Mucosa of stomach (tissue), 1 donor: ENCODE data around the gene ADAP2.
A peak's percentile ranks its signal among the peaks of the same experiment; 100 is the strongest.
"Not testable (repeated sequence)": the region's sequence is repeated elsewhere in the genome, so short reads cannot be mapped to it uniquely, and the experiment has no call there.

ENCODE experiments used
- H3K27me3 ChIP-seq: one replicate; pipeline ENCODE4 v1.7.0; 2013; ENCODE audit warnings: mild to moderate bottlenecking, low read length; ENCODE audit not compliant: control insufficient read depth, insufficient read depth
- H3K36me3 ChIP-seq: one replicate; pipeline ENCODE4 v1.7.0; 2013; ENCODE audit warnings: low read length; ENCODE audit not compliant: control insufficient read depth, insufficient read depth
- H3K4me1 ChIP-seq: one replicate; pipeline ENCODE4 v1.7.0; 2013; ENCODE audit warnings: mild to moderate bottlenecking, low read length; ENCODE audit not compliant: control insufficient read depth, insufficient read depth
- H3K4me3 ChIP-seq: one replicate; pipeline ENCODE4 v1.7.0; 2013; ENCODE audit warnings: low read length
- H3K9ac ChIP-seq: one replicate; pipeline ENCODE4 v1.7.0; 2013; ENCODE audit warnings: mild to moderate bottlenecking, low read length, moderate library complexity
- H3K9me3 ChIP-seq: one replicate; pipeline ENCODE4 v1.7.0; 2013; ENCODE audit warnings: mild to moderate bottlenecking, low read length, moderate library complexity; ENCODE audit not compliant: control insufficient read depth
- donor health status: Pancreatic carcinoma.

Gene ADAP2

DNA sequence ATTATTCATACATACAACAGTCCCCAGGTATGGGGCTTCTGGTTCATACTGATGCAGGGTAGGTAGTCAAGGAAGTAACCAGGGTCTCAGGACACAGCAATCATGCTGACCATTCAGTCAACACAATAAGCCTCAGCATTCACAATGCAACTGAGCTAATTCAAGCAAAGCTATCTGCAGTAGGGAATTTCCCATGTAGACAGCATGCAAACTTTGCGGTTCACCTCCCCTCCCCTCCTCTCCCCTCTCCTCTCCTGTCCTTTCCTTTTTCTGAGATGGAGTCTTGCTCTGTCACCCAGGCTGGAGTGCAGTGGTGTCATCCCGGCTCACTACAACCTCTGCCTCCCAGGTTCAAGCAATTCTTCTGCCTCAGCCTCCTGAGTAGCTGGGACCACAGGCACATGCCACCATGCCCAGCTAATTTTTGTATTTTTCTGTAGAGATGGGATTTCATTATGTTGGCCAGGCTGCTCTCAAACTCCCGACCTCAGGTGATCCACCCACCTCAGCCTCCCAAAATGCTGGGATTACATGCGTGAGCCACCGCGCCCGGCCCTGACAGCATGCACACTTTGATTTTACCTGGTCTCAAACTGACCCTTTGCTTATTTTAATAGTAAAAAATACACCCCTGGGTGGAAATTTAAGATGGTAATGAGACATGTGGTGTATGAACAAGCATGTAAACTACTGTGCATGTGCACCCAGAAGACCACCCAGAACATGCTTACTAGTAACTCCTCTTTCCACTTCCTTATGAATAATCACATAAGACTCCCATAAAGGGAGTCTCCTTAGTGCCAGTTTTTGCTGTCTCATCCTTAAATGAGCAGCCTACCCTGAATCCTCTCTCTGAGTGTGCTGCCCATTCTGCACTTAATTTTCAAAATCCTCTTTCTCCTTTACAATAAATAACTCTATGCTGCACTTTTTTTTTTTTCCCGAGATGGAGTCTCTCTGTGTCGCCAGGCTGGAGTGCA lies 39.8 kb downstream of the ADAP2 start:
- Histone ChIP-seq H3K4me3 (no peak overlapping the region), H3K27me3 (no peaks in the 10 kb centered on the region), H3K36me3 (no peaks in the 10 kb centered on the region), H3K4me1 (no peaks in the 10 kb centered on the region), H3K9me3 (no peaks in the 10 kb centered on the region), H3K9ac (no peak overlapping the region)

DNA sequence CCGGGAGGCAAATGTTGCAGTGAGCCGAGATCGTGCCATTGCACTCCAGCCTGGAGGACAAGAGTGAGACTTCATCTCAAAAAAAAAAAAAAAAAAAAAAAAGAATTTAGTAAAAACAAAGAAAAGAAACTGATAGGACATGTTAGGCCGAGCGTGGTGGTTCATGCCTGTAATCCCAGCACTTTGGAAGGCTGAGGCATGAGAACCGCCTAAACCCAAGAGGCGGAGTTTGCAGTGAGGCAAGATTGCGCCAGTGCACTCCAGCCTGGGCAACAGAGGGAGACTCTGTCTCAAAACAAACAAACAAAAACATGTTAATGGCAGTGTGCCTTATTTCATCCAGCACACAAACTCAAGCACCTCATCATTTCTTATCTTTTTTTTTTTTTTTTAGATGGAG lies 42.6 kb downstream of the ADAP2 start:
- not testable (repeated sequence) for H3K9ac ChIP-seq, H3K4me1 ChIP-seq, H3K4me3 ChIP-seq, H3K27me3 ChIP-seq, H3K9me3 ChIP-seq, H3K36me3 ChIP-seq

DNA sequence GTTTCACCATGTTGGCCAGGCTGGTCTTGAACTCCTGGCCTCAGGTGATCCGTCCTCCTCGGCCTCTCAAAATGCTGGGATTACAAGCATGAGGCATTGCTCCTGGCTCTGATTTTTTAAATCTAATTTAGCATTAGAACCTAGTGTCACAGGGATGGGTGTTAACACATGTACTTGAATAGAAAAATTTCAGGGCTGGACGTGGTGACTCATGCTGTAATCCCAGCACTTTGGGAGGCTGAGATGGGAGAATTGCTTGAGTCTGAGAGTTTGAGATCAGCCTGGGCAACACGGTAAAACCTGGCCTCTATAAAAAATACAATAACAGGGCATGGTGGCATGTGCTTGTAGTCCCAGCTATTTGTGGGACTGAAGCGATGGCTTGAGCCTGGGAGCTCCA lies 43.1 kb downstream of the ADAP2 start:
- no peaks in the 10 kb centered on the region for H3K27me3 ChIP-seq
- H3K36me3 ChIP-seq = no peaks in the 10 kb centered on the region
- H3K9ac ChIP-seq = no peak overlapping the region
- no peak overlapping the region for H3K4me3 ChIP-seq
- H3K4me1 ChIP-seq = peaks cover under 1% of the 10 kb centered on the region
- H3K9me3 ChIP-seq = no peaks in the 10 kb centered on the region

DNA sequence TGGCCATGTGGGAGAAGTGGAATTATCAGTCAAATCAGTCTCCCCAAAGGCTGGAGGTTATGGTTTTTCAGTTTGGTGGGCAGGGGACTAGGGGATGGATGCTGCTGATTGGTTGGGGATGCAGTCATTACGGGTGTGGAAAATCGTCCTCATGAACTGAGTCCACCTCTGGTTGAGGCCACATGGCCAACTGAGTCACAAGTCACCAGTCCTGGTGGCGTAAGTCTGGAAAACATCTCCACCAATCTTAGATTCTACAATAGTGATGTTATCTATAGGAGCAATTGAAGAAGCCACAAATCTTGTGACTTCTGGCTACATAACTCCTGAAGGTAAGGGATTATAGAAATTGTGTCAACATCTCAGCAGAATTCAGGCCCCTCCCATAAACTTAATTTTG lies 43.9 kb downstream of the ADAP2 start:
- Histone ChIP-seq H3K9ac (no peak overlapping the region), H3K4me1 (peaks cover 4% of the 10 kb centered on the region), H3K4me3 (no peak overlapping the region), H3K36me3 (no peaks in the 10 kb centered on the region), H3K27me3 (no peaks in the 10 kb centered on the region), H3K9me3 (no peaks in the 10 kb centered on the region)

DNA sequence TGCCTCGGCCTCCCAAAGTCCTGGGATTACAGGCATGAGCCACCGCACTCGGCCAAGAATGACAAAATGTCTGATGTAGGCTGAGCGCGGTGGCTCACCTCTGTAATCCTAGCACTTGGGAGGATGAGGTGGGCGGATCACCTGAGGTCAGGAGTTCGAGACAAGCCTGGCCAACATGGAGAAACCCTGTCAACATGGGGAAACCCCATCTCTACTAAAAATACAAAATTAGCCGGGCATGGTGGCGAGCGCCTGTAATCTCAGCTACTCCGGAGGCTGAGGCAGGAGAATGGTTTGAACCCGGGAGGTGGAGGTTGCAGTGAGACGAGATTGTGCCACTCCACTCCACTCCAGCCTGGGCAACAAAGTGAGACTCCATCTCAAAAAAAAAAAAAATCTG lies 46.2 kb downstream of the ADAP2 start:
- not testable (repeated sequence) for H3K4me3 ChIP-seq, H3K9me3 ChIP-seq, H3K9ac ChIP-seq, H3K36me3 ChIP-seq, H3K27me3 ChIP-seq
- H3K4me1 ChIP-seq = peaks cover 15% of the 10 kb centered on the region

DNA sequence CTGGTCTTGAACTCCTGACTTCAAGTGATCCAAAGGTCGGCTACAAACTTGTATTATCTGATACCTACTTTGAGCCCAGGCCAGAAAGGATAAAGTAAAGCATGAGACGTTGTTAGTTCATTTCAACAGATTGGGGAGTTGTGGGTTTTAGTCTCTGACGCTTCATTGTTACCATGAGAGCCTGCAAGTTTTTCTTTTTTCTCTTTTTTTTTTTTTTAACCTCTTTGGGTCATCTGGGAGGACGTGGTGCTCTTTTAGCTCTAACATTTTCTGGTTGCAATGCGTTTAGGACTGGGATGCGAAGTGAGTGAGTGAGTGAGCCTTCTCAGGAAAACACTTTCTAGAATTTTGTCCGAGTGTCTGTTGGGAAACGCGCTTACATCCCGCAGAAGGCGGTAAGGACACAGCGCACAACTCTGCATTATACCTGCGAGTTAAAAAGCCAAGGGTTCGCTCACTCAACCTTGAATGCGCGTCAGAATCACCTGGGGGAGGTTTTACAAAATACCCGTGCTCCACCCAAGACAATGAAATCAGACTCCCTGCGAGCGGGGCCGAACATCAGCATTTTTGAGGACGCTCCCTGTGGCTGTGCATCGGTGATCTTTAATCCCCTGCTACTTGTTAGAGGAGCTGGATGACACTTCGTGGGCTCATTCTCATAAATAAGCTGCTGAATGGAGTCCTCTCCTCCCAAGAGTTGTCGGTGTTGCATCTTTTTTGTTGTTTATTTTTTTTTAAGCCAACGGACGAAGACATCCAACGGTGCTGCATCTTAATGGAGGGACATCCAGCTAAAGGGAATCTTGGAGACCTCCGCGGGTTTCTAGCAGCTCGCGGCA lies 48.5 kb downstream of the ADAP2 start:
- Histone ChIP-seq H3K36me3 (no peaks in the 10 kb centered on the region), H3K9ac (peak overlapping the region; percentile 86), H3K9me3 (no peaks in the 10 kb centered on the region), H3K27me3 (no peaks in the 10 kb centered on the region), H3K4me3 (peak overlapping the region; percentile 87), H3K4me1 (peaks cover 15% of the 10 kb centered on the region)

DNA sequence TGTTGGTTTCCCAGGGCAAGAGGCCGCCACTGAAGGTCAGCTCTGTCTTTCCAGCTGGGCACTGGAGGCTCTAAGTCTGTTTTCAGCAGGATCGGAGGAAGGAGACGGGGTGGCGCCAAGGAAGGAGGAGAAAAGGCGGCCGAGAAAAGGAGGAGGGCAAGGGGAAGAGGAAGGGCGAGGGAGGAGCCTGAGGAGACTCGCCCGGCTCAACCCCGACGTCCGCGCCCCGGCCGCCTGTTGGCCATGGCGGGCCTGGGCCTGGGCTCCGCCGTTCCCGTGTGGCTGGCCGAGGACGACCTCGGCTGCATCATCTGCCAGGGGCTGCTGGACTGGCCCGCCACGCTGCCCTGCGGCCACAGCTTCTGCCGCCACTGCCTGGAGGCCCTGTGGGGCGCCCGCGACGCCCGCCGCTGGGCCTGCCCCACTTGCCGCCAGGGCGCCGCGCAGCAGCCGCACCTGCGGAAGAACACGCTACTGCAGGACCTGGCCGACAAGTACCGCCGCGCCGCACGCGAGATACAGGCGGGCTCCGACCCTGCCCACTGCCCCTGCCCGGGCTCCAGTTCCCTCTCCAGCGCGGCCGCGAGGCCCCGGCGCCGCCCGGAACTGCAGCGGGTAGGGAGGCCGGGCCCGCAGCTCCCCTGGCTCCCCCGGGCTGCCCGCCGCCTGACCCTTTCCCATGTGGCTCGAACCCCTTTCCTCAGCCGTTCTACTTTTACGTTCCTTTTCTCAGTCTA lies 49.3 kb downstream of the ADAP2 start, which contains the start of gene RNF135:
TSS of gene RNF135 (plus strand) at position 209 of the 737 bp plus-strand sequence. CDS start at position 244, 35 bp downstream.
- Histone ChIP-seq H3K9ac (peak within 1 kb of the TSS; percentile 86), H3K27me3 (no peaks in the 10 kb centered on the region), H3K36me3 (no peaks in the 10 kb centered on the region), H3K4me3 (peak within 1 kb of the TSS; percentile 87), H3K4me1 (peaks cover 15% of the 10 kb centered on the region), H3K9me3 (no peaks in the 10 kb centered on the region)

DNA sequence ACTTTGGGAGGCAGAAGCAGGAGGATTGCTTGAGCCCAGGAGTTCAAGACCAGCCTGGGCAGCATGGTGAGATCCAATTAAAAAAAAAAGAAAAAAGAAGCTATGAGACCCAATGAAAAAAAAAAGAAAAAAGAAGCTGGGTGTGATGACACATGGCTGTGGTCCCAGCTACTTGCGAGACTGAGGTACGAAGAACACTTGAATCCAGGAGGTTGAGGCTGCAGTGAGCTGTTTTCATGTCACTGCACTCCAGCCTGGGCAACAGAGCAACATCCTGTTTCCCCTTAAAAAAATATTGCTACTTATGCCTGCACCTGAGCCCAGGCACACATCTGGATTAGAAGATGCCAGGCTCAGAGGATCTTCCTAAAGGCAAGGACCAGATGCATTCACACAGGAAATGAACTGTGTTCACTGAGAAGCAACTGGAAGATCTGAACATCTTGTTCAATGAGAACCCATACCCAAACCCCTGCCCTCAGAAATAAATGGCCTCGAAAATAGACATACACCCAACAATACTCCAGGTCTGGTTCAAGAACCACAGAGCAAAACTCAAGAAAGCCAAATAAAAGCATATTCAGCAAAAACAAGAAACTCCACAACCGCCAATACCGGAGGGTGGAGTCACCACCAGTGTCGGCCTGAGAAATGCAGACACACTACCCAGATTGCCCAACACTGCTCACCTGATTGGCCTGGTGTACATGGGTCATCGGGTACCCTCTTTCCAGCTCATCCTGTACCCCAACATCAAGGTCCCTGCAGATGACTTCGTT lies 53.5 kb downstream of the ADAP2 start:
- no peaks in the 10 kb centered on the region for H3K9me3 ChIP-seq
- H3K36me3 ChIP-seq = no peaks in the 10 kb centered on the region
- no peak overlapping the region for H3K9ac ChIP-seq
- H3K27me3 ChIP-seq = no peaks in the 10 kb centered on the region
- peaks cover 12% of the 10 kb centered on the region for H3K4me1 ChIP-seq
- no peak overlapping the region for H3K4me3 ChIP-seq

DNA sequence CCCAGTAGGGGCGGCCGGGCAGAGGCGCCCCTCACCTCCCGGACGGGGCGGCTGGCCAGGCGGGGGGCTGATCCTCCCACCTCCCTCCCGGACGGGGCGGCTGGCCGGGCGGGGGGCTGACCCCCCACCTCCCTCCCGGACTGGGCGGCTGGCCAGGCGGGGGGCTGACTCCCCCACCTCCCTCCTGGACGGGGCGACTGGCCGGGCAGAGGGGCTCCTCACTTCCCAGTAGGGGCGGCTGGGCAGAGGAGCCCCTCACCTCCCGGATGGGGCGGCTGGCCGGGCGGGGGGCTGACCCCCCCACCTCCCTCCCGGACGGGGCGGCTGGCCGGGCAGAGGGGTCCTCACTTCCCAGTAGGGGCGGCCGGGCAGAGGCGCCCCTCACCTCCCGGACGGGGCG lies 58.2 kb downstream of the ADAP2 start:
- not testable (repeated sequence) for H3K9me3 ChIP-seq, H3K4me1 ChIP-seq, H3K4me3 ChIP-seq, H3K9ac ChIP-seq, H3K27me3 ChIP-seq, H3K36me3 ChIP-seq

DNA sequence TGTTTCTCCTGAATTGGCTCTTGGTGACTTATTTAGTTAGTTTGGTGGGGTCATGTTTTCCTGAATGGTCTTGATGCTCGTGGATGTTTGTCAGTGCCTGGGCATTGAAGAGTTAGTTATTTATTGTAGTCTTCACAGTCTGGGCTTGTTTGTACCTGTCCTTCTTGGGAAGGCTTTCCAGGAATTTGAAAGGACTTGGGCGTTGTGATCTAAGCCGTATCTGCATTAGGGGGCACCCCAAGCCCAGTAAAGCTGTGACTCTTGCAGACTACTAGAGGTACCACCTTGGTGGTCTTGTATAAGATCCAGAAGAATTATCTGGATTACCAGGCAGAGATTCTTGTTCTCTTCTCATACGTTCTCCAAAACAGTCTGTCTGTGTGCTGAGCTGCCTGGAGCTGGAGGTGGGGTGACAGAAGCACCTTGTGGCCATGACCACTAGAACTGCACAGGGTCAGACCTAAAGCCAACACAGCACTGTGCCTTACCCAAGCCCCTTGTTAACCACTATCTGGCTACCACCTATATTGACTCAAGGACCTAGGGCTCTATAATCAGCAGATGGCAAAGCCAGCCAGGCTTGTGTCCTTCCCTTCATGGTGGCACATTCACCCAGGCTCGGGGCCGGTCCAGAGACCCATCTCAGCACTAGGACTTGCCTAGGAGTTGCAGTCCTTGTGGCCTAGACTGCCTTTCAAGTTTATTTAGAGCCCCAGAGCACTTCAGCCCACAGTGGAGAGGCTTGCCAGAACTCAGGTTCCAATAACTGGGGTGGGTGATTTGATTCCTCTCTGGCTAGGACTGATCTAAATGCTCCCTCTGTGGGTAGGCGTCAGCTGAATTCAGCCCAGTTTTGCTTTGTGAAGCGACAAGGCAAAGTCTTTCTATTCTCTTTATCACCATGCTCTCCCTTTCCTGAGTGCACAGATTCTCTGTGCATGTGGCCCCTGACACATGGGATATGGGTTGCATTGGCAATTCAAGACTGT lies 60.1 kb downstream of the ADAP2 start:
- Histone ChIP-seq H3K4me3 (no peak overlapping the region), H3K36me3 (no peaks in the 10 kb centered on the region), H3K27me3 (no peaks in the 10 kb centered on the region), H3K4me1 (no peaks in the 10 kb centered on the region), H3K9me3 (no peaks in the 10 kb centered on the region), H3K9ac (no peak overlapping the region)
